HG03457 (cell line): ENCODE data around the gene CEP89.
"Not testable (repeated sequence)": the region's sequence is repeated elsewhere in the genome, so short reads cannot be mapped to it uniquely, and the experiment has no call there.

Experiments
- ATAC-seq: cut with Tn5 transposase; IDR thresholded peaks from one replicate; pipeline ENCODE4 v1.9.1; 2021; ENCODE audit warnings: moderate number of reproducible peaks; ENCODE audit not compliant: unreplicated experiment

CEP89 gene

GRCh38 chr19:32969549-32969948 lies 2.2 kb downstream of the CEP89 start:
- ATAC-seq = no peak

- ATAC-seq = no peak
Observed at GRCh38 chr19:32966750-32967149, 5.0 kb downstream of the CEP89 start.

GRCh38 chr19:32945260-32945659 lies 26.5 kb downstream of the CEP89 start:
- no peak for ATAC-seq

GRCh38 chr19:32941273-32941672 lies 30.5 kb downstream of the CEP89 start:
- ATAC-seq = not testable (repeated sequence)

- ATAC-seq = no peak
Observed at GRCh38 chr19:32936065-32936464, 35.7 kb downstream of the CEP89 start.

GRCh38 chr19:32935629-32936028 lies 36.1 kb downstream of the CEP89 start:
- no peak for ATAC-seq

- ATAC-seq = no peak
Observed at GRCh38 chr19:32933571-32933970, 38.2 kb downstream of the CEP89 start.

GRCh38 chr19:32930567-32930966 lies 41.2 kb downstream of the CEP89 start:
- no peak for ATAC-seq

GRCh38 chr19:32928806-32929205 lies 43.0 kb downstream of the CEP89 start:
- no peak for ATAC-seq

GRCh38 chr19:32924200-32924599 lies 47.6 kb downstream of the CEP89 start:
- no peak for ATAC-seq

GRCh38 chr19:32921624-32922023 lies 50.1 kb downstream of the CEP89 start:
- ATAC-seq = no peak

GRCh38 chr19:32919365-32919764 lies 52.4 kb downstream of the CEP89 start:
- ATAC-seq = no peak

- ATAC-seq = no peak
Observed at GRCh38 chr19:32917616-32917996, 54.2 kb downstream of the CEP89 start.

GRCh38 chr19:32916969-32917615 lies 54.7 kb downstream of the CEP89 start:
- ATAC-seq = no peak

GRCh38 chr19:32914879-32915660 lies 56.7 kb downstream of the CEP89 start:
- ATAC-seq = no peak

GRCh38 chr19:32911467-32911866 lies 60.3 kb downstream of the CEP89 start:
- no peak for ATAC-seq

GRCh38 chr19:32910874-32911273 lies 60.9 kb downstream of the CEP89 start:
- no peak for ATAC-seq

GRCh38 chr19:32910094-32910493 lies 61.7 kb downstream of the CEP89 start:
- ATAC-seq = no peak

- ATAC-seq = no peak
Observed at GRCh38 chr19:32909257-32909656, 62.5 kb downstream of the CEP89 start.

- no peak for ATAC-seq
Observed at GRCh38 chr19:32908641-32909190, 63.0 kb downstream of the CEP89 start.

GRCh38 chr19:32902448-32902847 lies 69.3 kb downstream of the CEP89 start:
- no peak for ATAC-seq

- no peak for ATAC-seq
Observed at GRCh38 chr19:32901504-32902161, 70.1 kb downstream of the CEP89 start.
